Activated CD4-positive, alpha-beta T cell treated with anti-CD3 and anti-CD28 coated beads, Interleukin-2, amount 50 U/mL, for 16 hours (primary cell): ENCODE measurements around the gene MPV17.
"Not testable (repeated sequence)": the region's sequence is repeated elsewhere in the genome, so short reads cannot be mapped to it uniquely, and the experiment has no call there.

Source experiments
- DNase-seq: peaks from one replicate; pipeline ENCODE4 v3.0.0-alpha.2; 2020

Gene MPV17

GRCh38 chr2:27296481-27296880 lies 26.4 kb downstream of the MPV17 start:
- DNase-seq: no peak

DNA sequence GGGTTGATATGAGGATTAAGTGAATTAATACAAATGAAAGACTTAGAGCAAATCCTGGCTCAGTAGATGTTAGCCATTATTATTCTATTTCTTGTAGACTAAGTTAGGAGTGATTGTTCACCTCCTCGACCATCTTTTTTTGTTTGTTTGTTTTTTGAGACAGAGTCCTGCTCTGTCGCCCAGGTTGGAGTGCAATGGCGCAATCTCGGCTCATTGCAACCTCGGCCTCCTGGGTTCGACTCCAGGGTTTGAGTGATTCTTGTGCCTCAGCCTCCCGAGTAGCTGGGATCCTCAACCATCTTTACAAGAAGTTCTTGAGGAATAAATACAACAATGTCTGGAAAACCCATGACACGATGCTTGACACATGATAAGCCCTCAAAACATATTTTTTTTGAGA lies 28.0 kb downstream of the MPV17 start:
- DNase-seq: no peak

- no peak for DNase-seq
Observed at GRCh38 chr2:27291865-27292264, 31.0 kb downstream of the MPV17 start.

GRCh38 chr2:27290549-27290948 lies 32.3 kb downstream of the MPV17 start:
- no peak for DNase-seq

- DNase-seq: no peak
Observed at GRCh38 chr2:27288610-27289009, 34.3 kb downstream of the MPV17 start.

- DNase-seq: no peak
Observed at GRCh38 chr2:27285481-27285880, 37.4 kb downstream of the MPV17 start.

DNA sequence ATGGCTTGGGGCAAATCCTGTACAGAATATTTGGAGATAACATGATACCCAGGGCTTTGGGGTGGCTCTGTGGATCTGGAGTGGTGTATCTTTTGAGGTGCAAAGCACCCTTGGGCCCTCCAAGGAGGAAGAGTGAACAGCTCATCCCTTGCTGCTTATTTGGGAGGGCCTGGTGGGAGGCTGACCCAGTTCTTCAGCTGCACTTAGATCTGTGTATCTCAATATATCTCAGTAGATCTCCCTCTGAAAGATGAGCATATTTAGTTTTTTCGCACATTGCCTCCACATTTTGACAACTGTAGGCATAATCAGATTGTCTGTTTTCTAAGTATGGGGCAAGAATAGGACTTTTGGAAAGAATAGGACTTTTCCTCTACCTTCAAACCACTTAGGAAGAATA lies 37.9 kb downstream of the MPV17 start:
- no peak for DNase-seq

DNA sequence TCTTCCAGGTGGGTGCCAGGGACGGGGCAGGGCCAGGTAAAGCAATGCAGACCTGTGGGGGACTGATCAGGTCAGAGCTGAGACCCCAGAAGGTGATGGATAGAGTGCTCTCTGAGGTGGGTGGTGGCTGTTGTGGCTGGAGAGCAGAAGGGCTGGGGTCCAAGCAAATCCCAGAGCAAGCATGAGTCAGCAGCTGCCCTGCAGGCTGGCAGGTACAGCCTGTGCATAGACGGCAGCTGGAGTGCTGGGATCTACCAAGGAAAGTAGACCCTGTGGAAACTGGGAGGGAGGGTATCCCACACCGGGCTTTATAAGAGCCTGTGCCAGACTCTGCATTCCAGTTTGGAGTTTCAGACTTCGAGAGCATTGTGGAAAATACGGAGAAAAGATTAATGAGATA lies 40.0 kb downstream of the MPV17 start:
- no peak for DNase-seq

GRCh38 chr2:27281855-27282559 lies 40.9 kb downstream of the MPV17 start, which contains the start of gene TRIM54:
Gene TRIM54 (plus strand): TSS chr2:27282429. CDS start chr2:27282732, 303 bp downstream.
- no peak for DNase-seq

GRCh38 chr2:27281442-27281841 lies 41.5 kb downstream of the MPV17 start:
- no peak for DNase-seq

DNA sequence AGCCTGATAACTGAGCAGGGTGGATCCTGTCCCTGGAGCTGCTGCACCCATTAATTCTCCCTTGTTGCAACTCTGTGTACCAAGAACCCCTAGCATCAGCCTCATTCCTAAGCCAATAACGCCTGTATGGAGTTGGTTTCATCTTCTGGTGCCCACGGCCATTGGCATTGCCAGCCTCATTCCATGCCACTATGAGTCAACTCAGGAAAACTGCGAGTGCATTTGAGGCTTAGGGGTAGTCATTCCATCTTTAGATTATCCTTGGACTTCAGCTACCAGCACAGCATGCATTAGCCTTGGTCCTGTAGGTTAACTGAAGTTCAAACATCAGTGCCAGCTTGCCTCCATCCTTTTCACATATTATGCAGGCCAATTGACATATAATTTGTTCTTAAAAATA lies 42.1 kb downstream of the MPV17 start:
- DNase-seq: no peak

DNA sequence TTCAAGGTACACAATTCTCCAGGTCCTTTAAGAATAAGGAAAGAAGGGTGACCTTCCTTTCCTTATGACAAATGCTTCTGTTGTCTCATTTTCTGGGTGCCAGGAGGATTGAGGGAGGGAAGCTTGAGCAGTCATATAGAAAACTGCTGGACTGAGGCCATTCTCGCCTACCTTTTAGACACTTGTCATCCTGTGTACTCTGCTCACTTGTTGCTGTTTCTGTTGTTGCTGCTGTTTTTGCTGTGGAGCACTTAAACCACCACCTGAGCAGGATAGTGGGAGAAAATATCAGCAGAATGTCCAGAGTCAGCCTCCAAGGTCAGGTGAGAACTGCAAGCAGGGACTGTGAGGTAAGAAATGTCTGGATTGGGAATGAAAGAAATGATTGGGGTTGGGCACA lies 44.9 kb downstream of the MPV17 start:
- no peak for DNase-seq

DNA sequence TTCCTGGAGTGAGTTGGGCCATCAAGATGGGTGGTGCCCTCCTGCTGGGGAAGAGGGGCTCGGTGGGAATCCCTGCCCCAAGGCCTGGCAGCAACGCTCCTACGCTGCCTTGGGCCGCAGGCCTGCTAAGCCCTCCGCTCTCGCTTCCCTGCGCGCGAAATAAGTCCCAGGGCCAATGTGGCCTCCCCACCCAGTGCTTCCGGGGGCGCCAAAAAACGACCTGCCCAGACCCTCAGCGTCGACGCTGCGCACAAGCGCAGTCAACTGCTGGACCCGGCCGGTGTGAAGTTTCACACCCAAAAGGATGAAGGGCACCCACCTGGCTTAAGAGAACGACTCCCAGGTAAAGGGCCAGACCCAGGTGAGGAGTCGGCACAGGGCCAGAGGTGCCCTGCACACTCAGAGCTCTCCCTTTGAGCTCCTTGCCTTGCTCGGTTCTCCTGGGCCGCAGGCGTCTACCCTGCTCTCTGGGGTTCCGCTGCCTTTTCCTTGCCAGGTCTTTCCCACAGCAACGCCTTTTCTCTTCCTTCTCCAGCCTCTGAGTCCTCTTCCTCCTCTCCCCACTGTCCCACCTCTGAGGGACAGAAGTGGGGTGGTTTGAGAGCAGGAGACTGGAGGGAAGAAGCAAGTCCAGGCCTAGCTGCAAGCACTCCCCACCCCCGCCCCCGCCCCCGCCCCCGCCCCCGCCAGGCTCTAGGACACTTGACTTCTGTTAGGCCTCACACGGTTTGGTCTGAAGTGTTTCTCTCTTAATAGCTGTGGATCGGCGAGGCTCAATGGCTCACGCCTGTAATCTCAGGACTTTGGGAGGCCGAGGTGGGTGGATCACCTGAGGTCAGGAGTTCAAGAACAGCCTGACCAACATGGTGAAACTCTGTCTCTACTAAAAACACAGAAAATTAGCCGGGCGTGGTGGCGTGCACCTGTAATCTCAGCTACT lies 47.4 kb downstream of the MPV17 start, which contains the start of gene DNAJC5G:
TSS of gene DNAJC5G (plus strand) at position 223 of the 940 bp plus-strand sequence. CDS start 1,296 bp downstream, outside the sequence.
- no peak for DNase-seq

DNA sequence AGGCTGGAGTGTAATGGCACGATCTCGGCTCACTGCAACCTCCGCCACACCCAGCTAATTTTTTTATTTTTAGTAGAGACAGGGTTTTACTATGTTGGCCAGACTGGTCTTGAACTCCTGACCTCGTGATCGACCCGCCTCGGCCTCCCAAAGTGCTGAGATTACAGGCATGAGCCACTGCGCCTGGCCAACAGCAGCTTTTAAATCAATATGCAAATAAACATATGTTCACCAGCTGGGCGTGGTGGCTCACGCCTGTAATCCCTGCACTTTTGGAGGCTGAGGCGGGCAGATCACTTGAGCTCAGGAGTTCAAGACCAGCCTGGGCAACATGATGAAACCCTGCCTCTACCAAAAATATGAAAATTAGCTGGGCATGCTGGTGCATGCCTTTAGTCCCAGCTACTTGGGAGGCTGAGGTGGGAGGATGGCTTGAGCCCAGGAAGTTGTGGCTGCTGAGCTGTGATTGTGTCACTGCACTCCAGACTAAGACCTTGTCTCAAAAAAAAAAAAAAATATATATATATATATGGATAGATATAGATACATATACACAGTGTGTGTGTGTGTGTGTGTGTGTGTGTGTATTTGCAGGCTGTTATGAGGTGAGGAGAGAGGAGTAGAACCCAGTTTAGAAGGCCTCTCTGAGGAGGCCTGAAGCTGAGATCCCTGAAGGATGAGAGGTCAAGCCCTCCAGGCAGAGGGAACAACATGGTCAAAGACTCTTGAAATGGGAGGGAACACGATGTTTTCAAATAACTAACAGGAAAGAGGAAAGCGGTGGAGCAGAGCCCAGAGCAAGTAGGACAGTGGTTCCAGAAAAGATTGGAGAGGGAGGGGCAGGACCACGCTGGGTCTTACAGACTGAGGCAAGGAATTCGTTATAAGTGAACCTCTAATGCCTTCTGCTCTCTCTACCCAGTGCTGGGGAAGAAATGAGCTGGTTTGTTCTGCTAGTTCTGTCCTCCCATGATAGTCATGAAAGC lies 50.1 kb downstream of the MPV17 start:
- DNase-seq: not testable (repeated sequence)

GRCh38 chr2:27271631-27272340 lies 51.1 kb downstream of the MPV17 start:
- no peak for DNase-seq

DNA sequence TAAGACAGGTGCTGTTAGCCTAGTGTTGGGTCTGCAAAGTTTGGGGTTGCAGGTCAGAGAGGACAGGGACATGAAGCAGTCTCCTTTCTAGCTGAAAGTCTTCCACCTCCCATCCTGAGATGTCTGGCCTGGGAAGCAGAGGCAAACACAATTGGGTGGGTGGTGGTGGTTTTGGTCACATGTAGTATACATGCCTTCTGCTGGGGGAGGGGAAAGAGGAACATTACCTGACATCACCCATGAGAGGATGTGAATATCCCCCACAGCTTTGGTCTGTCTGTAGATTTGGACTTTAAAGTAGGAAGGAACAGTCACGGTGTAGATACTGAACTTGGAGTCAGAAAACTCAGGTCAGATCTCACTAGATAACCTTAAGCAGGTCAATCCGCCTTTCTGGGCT lies 52.2 kb downstream of the MPV17 start:
- no peak for DNase-seq

GRCh38 chr2:27270131-27270530 lies 52.8 kb downstream of the MPV17 start:
- no peak for DNase-seq

- DNase-seq: not testable (repeated sequence)
Observed at GRCh38 chr2:27268296-27268695, 54.6 kb downstream of the MPV17 start.

DNA sequence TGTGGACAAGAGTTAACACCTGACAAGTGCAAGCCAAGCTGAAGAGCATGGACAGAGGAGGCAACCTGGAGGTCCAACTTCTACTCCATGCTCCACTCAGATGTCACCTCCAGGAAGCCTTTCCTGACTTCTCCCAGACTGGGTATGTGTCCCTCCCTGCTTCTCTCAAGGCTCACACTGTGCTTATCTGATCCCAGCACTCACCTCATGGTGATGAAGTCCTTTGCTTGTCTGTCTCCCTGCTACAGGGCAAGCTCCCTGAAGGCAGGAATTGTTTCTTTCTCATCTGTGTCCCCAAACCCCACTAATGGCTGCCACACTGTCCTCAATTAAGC lies 57.4 kb downstream of the MPV17 start:
- no peak for DNase-seq

DNA sequence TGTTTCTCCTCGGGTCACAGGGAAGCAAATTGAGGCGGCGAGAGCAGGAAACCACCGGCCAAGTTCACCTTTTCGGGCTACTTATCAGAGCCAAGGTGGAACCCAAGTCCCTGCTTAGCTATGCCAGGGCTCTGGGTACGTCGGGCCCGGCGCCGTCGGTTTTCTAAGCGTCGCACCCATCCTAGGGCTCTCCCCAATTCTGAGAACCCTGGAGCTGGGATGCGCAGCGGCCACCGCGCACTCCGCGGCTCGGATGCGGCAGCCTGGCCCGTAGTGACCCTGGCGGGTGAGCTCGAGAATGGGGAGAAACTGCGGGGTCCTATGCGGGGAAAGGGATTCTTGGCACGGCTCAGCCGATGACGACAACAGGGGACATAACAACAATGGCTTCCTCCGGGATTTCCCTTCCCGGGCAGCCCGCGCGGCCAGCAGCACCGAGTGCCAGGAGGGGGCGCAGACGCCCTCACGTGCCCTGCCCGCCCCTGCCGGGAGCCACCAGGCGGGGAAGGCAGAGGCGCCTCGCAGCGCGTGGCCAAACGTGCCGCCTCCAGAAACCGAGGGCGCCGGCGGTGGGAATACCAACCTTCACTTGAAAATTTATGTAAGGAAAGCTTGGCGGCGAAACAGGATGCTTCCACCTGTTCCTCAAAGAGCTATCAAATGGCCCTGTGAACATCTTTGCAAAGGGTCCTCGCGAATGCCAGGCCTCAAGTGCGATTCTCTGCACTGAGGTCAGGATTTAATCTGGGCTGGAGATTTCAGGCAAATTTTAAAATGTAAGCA lies 58.0 kb downstream of the MPV17 start:
- peak; percentile 63 for DNase-seq

- DNase-seq: no peak
Observed at GRCh38 chr2:27264253-27264752, 58.6 kb downstream of the MPV17 start.
